T-helper 2 cell treated with Interferon-gamma antibody and Interleukin-4, amounts not matched to agents 5 μg/mL and 100 μg/mL, for 36 hours (primary cell): Measurements from ENCODE around the gene ENPP7.

Source experiments
- DNase-seq: peaks from one replicate; pipeline ENCODE4 v3.0.0; 2021; ENCODE audit warnings: low spot score
- H3K27ac Mint-ChIP-seq: one replicate; pipeline ENCODE4 v1.8.0; 2021; ENCODE audit warnings: mild to moderate bottlenecking, mixed read lengths
- H3K27me3 Mint-ChIP-seq: one replicate; pipeline ENCODE4 v1.8.0; 2021; ENCODE audit warnings: low read depth, mixed read lengths
- H3K36me3 Mint-ChIP-seq: one replicate; pipeline ENCODE4 v1.8.0; 2021; ENCODE audit warnings: low read depth, mixed read lengths
- H3K4me1 Mint-ChIP-seq: one replicate; pipeline ENCODE4 v1.8.0; 2021; ENCODE audit warnings: low read depth, mixed read lengths
- H3K4me3 Mint-ChIP-seq: one replicate; pipeline ENCODE4 v1.8.0; 2022; ENCODE audit warnings: mild to moderate bottlenecking, moderate library complexity, mixed read lengths
- H3K9me3 Mint-ChIP-seq: one replicate; pipeline ENCODE4 v1.8.0; 2021; ENCODE audit warnings: mixed read lengths

ENPP7 gene

DNA sequence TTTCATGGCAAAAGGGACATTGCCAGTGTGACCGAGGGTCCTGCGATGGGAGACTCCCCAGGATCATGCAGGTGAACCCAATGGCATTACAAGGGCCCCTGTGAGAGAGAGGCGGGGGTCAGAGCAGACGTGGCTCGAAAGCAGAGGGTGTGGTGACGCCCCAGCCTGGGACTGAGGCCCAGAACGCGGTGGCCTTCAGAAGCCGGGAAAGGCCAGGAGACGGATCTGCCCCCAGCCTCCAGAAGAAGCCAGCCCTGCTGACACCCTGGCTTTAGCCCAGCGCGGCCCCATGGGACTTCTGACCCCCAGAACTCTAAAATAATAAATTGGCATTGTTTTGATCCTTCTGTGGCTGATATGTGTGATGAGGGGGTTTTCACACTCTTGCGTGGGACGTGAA, 17.4 kb upstream of the ENPP7 start:
- no peaks in the 10 kb centered on the region for H3K36me3 Mint-ChIP-seq
- H3K27me3 Mint-ChIP-seq = no peaks in the 10 kb centered on the region
- no peaks in the 10 kb centered on the region for H3K9me3 Mint-ChIP-seq
- H3K27ac Mint-ChIP-seq = no peak overlapping the region
- no peak overlapping the region for H3K4me3 Mint-ChIP-seq
- DNase-seq = no peak
- H3K4me1 Mint-ChIP-seq = no peaks in the 10 kb centered on the region

DNA sequence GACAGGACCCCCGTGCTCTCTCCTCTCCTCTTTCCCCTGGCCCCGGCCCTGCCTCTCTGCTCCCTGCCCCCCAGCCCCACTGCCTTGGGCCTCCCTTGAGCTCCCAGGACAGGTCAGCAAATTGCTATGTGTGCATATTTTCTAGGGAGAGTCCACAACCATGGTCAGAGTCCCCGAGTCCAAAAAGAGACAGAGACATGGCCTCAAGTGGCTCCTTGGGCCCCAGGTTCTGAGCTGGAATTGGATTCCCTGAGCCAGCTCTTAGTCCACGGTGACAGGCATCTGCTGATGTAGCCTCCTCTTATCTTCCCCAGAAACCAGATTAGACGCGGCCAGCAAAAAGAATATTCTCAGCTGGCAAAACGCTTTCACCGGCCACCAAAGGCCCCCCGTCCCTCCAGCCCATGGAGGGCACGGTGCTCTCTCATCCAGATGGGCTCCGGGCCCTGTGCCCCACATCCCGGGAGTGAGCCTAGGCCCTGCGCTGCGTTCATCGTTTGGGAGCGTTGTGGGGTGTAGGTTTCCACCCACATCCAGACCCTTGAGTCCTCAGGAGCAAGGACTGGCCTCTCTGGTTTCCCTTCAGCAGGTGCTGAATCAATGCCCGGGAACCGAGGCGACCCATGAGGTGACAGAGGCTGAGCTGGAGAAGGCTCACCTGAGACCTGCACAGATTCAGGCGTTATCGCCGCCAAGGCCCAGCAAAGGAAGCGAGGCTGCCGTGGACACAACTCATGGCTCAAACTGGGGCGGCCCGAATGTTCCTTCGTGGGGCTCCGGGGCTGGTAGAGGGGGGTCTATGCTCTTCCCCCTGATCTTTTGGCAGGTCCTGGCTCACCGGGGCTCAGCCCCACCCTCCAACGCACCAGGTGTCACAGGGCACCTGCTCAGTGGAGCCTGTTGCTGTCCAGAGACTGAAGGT, 16.3 kb upstream of the ENPP7 start:
- no peaks in the 10 kb centered on the region for H3K36me3 Mint-ChIP-seq
- no peak overlapping the region for H3K4me3 Mint-ChIP-seq
- H3K9me3 Mint-ChIP-seq = no peaks in the 10 kb centered on the region
- H3K27me3 Mint-ChIP-seq = no peaks in the 10 kb centered on the region
- H3K27ac Mint-ChIP-seq = no peak overlapping the region
- no peak for DNase-seq
- H3K4me1 Mint-ChIP-seq = no peaks in the 10 kb centered on the region

DNA sequence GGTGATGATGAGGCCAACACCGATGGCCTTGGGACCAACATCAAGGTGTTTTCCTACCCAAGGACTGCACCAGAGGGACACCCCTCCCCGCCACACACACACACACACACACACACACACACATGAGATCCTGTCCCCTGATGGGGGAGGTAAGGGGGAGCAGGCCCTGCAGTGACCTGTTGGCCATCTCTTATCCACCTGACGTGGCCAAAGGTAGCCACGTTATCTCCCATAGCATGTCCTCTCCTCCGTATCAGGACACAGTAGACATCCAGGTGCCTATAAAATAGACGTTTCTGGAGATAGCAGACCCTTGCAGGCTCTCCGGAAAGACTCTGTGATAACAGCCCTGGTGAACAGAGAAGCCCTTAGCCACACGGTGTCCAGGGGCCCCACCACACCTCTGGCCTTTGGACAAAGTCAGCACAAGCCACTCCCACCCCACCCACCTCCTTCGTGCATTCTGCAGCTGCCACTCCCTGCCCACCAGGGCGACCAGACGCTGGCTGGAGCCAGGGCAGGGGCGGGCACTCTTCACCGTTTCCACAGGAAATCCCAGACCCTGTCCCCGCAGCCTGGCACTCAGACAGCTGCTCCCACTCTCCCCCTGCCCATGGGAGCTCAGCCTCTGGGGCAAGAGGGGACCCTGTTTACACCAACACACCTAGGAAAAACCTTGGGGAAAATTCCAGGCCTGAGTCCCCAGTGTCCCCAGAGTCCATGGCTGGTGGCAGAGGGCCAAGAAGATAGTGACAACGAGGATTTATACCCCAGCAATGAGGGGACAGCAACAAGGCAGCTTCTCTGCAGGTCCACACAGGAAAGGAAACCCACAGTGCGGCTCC, 15.4 kb upstream of the ENPP7 start:
- Mint-ChIP-seq H3K4me3 (no peak overlapping the region), H3K27me3 (no peaks in the 10 kb centered on the region), H3K9me3 (no peaks in the 10 kb centered on the region), H3K4me1 (no peaks in the 10 kb centered on the region), H3K36me3 (no peaks in the 10 kb centered on the region), H3K27ac (no peak overlapping the region)
- no peak for DNase-seq

DNA sequence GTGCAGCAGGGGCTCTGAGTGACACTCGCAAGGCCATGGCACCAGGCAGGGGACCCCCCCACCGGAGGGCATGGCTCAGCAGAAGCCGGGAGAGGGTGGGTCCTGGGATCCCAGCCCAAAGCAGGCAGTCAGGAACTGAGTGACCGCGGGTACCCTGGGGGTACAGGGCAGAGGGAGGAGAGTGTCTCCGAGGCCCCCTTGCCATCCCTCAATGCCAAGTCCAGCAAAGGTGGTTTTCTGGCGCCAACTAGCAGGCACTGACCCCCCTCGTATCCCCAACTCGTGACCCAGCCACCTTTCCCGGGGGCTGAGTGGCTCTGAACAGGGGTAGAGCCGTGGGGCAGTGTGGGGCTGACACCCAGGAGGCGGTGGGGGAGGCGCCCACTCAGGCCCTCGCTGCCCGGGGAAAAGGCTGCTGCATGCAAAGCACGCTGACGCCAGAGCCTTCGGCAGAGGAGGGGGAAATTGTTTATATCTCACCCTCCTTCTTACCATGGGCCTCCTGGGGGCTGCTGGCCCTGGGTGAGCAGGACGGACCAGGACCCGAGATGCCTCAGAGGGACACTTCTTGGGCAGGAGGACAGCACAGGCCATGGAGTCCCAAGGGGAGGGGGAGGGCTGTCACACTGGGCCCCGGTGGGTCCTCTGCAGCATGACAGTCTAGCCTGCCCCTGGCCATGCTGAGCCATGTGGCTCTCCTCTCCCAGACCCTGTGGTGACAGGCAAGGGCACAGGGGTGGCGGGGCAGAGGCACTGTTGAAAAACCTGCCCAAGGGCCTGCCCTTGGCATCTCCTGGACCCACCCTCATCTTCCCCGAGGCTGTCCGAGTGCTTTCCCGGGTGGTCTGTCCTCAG, 14.6 kb upstream of the ENPP7 start:
- H3K27me3 Mint-ChIP-seq = no peaks in the 10 kb centered on the region
- H3K4me3 Mint-ChIP-seq = no peak overlapping the region

DNA sequence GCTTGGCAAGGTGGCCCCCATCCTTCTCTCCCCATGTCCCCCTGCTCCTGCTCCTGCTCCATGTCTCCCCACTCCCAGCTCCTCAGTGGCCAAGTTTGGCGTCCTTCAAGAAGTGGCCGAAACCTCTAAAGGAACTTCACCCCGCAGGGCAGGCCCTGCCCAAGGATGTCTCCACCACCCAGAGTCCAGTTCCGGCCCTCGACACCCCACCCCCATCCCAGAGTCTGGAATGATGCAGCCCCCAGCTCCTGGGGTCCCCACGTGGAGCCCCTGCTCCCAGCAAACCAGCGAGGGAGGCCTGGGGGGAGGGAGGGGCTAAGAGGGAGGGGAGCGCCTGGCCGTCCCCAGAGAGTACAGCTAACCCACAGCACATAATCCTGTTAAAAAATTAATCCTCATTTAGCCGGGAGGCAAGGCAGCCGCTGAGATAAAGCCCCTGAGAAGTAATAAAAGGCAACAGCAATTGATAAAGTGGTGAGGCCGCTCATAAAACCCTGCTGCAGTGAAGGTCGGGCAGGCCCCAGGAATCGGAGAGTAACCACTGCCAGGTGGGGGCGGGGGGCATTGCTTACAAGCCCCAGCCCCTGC, 9.9 kb upstream of the ENPP7 start:
- Mint-ChIP-seq H3K4me3 (no peak overlapping the region), H3K36me3 (no peaks in the 10 kb centered on the region), H3K27ac (no peak overlapping the region), H3K27me3 (no peaks in the 10 kb centered on the region), H3K9me3 (no peaks in the 10 kb centered on the region), H3K4me1 (no peaks in the 10 kb centered on the region)
- no peak for DNase-seq

More for the DNA sequence above, 14.6 kb upstream of the ENPP7 start:
- Mint-ChIP-seq H3K4me1 (no peaks in the 10 kb centered on the region), H3K36me3 (no peaks in the 10 kb centered on the region), H3K9me3 (no peaks in the 10 kb centered on the region), H3K27ac (no peak overlapping the region)
- DNase-seq = no peak

DNA sequence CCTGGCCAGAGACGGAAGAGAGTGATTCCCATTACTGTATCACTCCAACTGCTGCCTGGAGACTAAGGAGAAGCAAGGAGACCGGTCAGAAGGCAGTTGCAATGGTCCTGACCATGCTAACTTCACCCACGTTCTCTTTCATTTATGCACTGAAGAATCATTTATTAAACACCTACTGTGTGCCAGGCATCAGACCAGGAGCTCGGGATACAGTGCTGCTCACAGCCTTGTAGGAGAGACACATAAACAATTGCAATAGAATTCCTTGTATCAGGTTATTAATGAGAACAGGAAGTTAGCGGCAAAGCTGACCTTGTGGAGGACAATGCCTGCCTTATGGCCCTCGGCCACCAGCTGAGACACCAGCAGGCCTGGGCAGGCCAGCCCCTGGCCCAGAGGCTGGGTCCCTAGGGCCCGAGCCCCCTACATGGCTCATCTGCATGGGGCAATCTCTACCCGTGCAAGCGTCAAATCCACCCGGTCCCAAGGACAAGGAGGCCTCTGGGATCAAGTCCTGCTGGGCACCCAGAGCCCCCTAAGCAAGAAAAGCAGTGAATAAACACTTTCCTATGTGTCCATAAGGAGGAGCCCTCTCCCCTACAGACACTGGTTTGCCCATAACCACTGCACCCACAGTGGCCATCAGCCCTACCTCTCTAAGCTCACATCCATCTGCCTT, 8.6 kb upstream of the ENPP7 start:
- Mint-ChIP-seq H3K9me3 (no peaks in the 10 kb centered on the region), H3K4me3 (no peak overlapping the region), H3K27me3 (no peaks in the 10 kb centered on the region), H3K27ac (no peak overlapping the region), H3K4me1 (no peaks in the 10 kb centered on the region), H3K36me3 (no peaks in the 10 kb centered on the region)
- no peak for DNase-seq

DNA sequence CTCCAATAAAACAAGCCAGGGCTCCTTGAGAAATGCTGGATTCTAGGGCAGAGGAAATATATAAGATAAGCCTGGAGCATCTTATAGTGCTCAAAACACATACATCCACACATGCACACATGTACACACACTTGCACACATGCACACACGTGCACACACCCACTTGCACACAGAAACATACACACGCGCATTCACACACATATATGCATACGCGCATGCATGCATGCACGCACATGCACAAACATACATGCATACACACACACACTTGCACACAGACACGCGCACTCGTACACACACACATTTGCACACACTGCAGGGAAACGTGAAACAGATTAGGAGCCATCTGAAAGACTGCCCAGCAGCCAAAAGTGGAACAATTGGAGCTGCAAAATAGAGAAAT, 8.0 kb upstream of the ENPP7 start:
- Mint-ChIP-seq H3K4me3 (no peak overlapping the region), H3K27me3 (no peaks in the 10 kb centered on the region), H3K4me1 (no peaks in the 10 kb centered on the region), H3K27ac (no peak overlapping the region), H3K9me3 (no peaks in the 10 kb centered on the region), H3K36me3 (no peaks in the 10 kb centered on the region)
- DNase-seq = no peak

DNA sequence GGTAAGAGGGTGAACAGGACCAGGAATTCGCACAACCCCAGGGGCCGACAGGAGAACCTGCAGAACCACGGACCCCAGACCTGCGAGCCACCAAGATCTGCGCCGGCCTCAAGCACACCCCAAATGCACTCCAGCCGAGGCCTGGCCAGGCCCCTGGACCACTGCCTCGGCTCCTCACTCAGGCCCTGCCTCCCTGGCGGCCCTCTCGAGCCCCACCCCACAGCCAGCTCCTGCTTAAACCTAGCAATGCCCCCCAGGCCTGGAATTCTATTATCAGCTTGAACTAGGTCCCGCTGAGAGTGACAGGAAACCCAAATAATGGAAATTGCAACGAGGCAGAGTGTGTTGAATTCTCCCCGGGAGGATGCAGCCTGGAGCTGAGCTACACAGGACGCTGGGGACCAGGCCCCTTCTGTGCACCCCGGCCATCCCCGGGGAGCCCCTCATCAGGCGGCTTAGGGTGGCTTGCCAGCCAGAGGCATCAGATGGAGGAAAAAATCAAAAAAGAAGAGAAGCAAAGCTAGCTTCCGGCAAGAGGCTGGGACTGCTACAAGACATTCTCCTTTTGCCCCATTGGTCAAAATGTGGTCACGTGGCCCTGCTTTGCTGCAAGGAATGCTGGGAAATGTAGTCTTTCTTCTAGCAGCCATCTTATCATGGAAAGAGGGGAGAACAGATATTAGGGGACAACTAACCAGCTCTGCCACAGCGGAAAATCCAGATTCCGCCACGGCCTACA, 2.4 kb upstream of the ENPP7 start:
- peak; percentile 77 for DNase-seq
- no peaks in the 10 kb centered on the region for H3K9me3 Mint-ChIP-seq
- no peaks in the 10 kb centered on the region for H3K27me3 Mint-ChIP-seq
- peaks cover 10% of the 10 kb centered on the region for H3K4me1 Mint-ChIP-seq
- no peaks in the 10 kb centered on the region for H3K36me3 Mint-ChIP-seq
- peak overlapping the region; percentile 71 for H3K4me3 Mint-ChIP-seq
- peak overlapping the region; percentile 76 for H3K27ac Mint-ChIP-seq

DNA sequence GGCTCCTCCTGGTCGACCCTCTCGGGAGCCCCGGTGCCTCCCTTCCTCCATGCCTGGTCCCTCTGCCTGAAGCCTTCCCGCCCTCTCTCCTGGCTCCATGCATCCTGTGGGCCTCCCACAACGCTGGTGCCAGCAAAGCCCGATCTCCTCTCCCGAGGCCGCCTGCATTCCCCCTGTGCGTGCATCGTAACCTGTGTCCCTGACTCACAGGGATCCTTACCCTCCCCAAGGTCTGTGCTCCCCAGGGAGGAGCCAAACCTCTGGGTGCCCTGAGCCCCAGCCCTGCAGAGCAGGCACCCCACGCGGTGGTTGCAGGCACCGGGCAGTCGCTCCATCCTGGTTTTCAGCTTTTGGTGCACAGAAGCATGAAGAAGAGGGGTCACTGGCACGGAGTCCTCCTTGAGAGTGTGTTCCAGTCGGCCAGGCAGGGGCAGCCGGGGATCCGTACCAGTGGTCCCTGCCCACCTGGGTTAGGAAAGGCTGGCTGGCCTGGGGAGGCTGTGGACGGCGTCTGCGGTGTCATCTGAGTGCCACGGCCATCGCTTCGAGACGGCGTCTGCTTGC, 1.8 kb upstream of the ENPP7 start:
- H3K27me3 Mint-ChIP-seq = no peaks in the 10 kb centered on the region
- H3K4me3 Mint-ChIP-seq = no peak overlapping the region
- no peak overlapping the region for H3K27ac Mint-ChIP-seq
- H3K4me1 Mint-ChIP-seq = peaks cover 11% of the 10 kb centered on the region
- no peaks in the 10 kb centered on the region for H3K36me3 Mint-ChIP-seq
- H3K9me3 Mint-ChIP-seq = no peaks in the 10 kb centered on the region
- no peak for DNase-seq

DNA sequence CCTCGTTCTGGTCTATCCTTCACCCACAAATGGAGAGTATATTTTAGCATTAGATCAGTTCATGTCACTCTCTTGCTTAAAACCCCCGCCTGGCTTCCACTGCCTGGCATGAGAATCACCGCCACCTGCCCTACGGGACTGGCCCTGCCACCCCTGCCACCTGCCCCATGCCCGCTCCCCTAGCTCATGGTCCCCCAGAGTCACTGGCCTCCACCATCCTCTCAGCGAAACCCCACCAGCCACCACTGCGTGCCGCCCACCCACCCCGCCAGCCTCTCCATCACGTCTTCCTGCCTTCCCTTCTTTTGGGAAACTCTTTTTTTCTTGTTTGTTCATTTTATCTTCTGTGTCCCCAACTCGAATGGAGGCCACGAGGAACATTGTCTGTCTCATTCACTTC, 982 bp upstream of the ENPP7 start:
- no peak overlapping the region for H3K4me3 Mint-ChIP-seq
- no peaks in the 10 kb centered on the region for H3K9me3 Mint-ChIP-seq
- no peaks in the 10 kb centered on the region for H3K36me3 Mint-ChIP-seq
- H3K27me3 Mint-ChIP-seq = no peaks in the 10 kb centered on the region
- no peak for DNase-seq
- H3K4me1 Mint-ChIP-seq = peaks cover 11% of the 10 kb centered on the region
- H3K27ac Mint-ChIP-seq = peak overlapping the region; percentile 31

DNA sequence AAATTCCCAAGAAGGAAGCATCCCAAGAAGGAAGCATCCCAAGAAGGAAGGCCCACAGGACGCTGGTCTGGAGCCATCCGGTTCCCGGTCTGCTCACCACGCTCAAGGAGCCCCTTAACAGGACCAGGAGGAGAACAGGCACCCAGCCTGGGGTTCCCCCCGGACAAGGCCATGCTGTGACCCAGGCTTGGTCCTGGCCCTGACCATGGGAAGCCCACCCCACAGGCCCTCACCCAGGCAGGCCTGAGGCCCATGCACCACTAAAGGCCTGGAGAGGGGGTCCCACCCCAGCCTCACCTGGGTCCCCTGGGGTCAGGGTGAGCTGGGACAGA, 340 bp upstream of the ENPP7 start:
- Mint-ChIP-seq H3K9me3 (no peaks in the 10 kb centered on the region), H3K4me1 (peaks cover 11% of the 10 kb centered on the region), H3K27me3 (no peaks in the 10 kb centered on the region), H3K36me3 (no peaks in the 10 kb centered on the region), H3K4me3 (no peak overlapping the region), H3K27ac (no peak overlapping the region)
- no peak for DNase-seq

DNA sequence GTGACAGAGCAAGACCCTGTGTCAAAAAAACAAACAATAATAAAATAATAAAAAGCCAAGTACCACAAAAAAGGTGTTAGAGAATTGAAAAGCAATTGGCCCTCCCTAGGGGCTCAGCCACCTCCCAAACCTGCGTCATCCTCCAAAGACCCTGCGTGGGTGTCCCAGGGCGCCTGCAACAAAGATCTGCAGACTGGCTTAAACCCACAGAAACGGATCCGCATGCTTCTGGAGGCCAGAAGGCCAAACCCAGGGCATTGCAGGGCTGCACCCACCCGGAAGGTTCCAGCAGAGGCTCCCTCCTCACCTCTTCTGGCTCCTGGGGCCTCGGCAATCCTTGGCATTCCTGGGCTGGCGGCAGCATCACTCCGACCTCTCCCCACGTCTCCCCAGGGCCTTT, 1.5 kb downstream of the ENPP7 start:
- no peaks in the 10 kb centered on the region for H3K9me3 Mint-ChIP-seq
- DNase-seq = no peak
- H3K4me3 Mint-ChIP-seq = peak overlapping the region; percentile 57
- no peaks in the 10 kb centered on the region for H3K36me3 Mint-ChIP-seq
- no peaks in the 10 kb centered on the region for H3K27me3 Mint-ChIP-seq
- H3K27ac Mint-ChIP-seq = no peak overlapping the region
- peaks cover 11% of the 10 kb centered on the region for H3K4me1 Mint-ChIP-seq
